ENCODE data around the gene PLOD3. TPM values are rescaled to one million over a fixed set of nuclear protein-coding genes. Genes with fewer than 3 reads are reported as not detected.

The PLOD3 gene
- total and polyA plus RNA-seq, 7 donors: 12.9 to 45.4 (median 19.1) TPM

DNA sequence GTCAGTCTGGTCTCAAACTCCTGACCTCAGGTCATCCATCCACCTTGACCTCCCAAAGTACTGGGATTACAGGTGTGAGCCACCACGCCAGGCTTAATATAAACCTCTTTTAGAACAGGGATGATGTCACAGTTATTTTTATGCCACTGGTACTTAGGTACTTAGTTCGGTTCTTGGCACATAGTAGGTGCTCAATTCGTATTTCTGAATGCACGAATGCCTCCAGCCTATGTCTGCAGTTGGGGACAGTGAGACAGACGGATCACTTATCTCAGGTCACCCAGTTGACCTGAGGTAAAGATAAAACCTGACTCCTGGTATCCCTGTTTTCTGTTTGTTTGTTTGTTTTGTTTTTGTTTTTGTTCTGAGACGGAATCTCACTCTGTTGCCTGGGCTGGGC lies 31.2 kb downstream of the PLOD3 start:
- Histone ChIP-seq H3K27me3 (ENCODE audit: insufficient read depth in 3 of 3, low read length in 2 of 3) (peaks cover 0 to 45% (median 2%) of the 10 kb centered on the region in 3 donors), H3K27ac (no peak overlapping the region), H3K9me3 (no peaks in the 10 kb centered on the region), H3K4me3 (no peak overlapping the region), H3K36me3 (ENCODE audit: insufficient read depth in 1 of 2, low read depth in 1 of 2) (no peaks in the 10 kb centered on the region), H3K4me1 (no peaks in the 10 kb centered on the region)
- ATAC-seq: no peak
- 61 to 69% (median 62%) methylated on average over 6 of the region's 6 CpGs for WGBS, 3 donors
- DNase-seq: no peak
- intact Hi-C loops (cut with DNase I): no loop called here
- TF ChIP-seq, protein P1, sequence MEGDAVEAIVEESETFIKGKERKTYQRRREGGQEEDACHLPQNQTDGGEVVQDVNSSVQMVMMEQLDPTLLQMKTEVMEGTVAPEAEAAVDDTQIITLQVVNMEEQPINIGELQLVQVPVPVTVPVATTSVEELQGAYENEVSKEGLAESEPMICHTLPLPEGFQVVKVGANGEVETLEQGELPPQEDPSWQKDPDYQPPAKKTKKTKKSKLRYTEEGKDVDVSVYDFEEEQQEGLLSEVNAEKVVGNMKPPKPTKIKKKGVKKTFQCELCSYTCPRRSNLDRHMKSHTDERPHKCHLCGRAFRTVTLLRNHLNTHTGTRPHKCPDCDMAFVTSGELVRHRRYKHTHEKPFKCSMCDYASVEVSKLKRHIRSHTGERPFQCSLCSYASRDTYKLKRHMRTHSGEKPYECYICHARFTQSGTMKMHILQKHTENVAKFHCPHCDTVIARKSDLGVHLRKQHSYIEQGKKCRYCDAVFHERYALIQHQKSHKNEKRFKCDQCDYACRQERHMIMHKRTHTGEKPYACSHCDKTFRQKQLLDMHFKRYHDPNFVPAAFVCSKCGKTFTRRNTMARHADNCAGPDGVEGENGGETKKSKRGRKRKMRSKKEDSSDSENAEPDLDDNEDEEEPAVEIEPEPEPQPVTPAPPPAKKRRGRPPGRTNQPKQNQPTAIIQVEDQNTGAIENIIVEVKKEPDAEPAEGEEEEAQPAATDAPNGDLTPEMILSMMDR (IDR thresholded peaks at IDR 0.05): no peak

DNA sequence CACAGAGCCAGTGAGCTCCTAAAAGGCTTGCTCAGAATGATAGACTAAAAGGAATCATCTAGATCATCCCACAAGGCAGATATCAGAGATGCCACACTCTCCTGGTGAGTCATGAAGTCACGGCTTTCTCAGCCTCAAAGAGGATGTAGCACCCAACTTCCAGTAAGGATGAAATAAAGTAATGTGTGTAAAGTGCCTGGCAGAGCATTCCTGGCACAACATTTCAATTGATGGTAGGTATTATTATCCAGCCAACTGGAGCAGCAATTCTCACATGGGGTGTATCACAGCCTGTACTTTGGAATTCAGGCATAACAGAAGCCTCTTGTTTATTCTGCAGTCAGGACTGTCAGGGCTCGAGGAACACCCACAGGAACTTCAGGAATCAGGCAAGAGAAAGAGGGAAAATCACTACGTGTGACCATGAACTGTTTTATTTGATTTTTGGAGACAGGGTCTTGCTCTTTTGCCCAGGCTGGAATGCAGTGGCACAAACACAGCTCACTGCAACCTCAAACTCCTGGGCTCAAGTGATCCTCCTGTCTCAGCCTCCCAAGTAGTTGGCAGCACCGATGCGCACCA lies 32.0 kb downstream of the PLOD3 start:
- H3K27me3 ChIP-seq (ENCODE audit: insufficient read depth in 3 of 3, low read length in 2 of 3): peaks cover 0 to 54% (median under 1%) of the 10 kb centered on the region in 3 donors

DNA sequence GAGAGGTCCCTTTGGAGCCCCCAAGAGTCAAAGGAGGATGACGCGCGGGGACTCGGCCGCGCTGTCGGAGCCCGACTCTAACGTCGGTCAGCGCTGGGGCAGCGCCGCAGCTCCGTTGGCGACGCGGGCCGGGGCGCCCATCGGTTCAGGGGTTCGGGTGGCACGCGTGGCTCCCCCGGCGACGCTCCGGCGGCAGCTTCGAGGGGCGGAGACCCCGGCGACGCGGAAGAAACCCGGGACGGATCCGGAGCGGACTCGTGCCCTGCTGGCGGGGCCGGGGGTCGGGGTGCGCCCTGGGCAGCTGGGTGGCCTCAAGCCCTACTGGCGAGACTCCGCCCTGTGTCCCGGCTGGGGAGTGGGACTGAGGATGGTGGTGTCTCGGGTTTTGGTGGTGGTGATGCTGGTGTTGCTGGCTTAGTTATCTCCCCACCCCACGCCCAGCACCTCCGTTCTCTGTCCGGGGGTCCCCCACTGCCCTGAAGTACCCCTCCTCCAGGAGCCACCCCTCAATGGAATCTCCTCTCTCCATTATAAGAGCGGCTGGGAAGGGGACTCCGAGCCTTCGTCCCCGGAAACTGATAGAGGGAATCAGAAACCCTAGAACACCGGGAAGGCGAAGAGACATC lies 37.1 kb downstream of the PLOD3 start, which contains the start of gene NAT16:
TSS of gene NAT16 (minus strand) at position 164 of the 626 bp plus-strand sequence. CDS start 5,486 bp downstream, outside the sequence.
- intact Hi-C loops (cut with DNase I): no loop called here
- no peak within 1 kb of the TSS for H3K27ac ChIP-seq
- TF ChIP-seq, protein P1 (IDR thresholded peaks at IDR 0.05): no peak
- H3K36me3 ChIP-seq (ENCODE audit: insufficient read depth in 1 of 2, low read depth in 1 of 2): no peaks in the 10 kb centered on the region
- peaks cover 0 to 76% (median 18%) of the 10 kb centered on the region in 3 donors for H3K27me3 ChIP-seq (ENCODE audit: insufficient read depth in 3 of 3, low read length in 2 of 3)
- DNase-seq (no peak), ATAC-seq (no peak)
- WGBS, 3 donors: 2 to 3% (median 2%) methylated on average over 42 to 56 of the region's 56 CpGs
- H3K4me1 ChIP-seq: no peaks in the 10 kb centered on the region
- H3K4me3 ChIP-seq: no peak within 1 kb of the TSS
- H3K9me3 ChIP-seq: no peaks in the 10 kb centered on the region

More for the DNA sequence above, 32.0 kb downstream of the PLOD3 start:
- Histone ChIP-seq H3K27ac (no peak overlapping the region), H3K4me1 (no peaks in the 10 kb centered on the region), H3K4me3 (no peak overlapping the region), H3K9me3 (no peaks in the 10 kb centered on the region), H3K36me3 (ENCODE audit: insufficient read depth in 1 of 2, low read depth in 1 of 2) (no peaks in the 10 kb centered on the region)
- no peak for DNase-seq
- TF ChIP-seq, protein P1 (IDR thresholded peaks at IDR 0.05): no peak
- ATAC-seq: no peak
- WGBS, 3 donors: 38 to 47% (median 43%) methylated on average over 5 of the region's 5 CpGs
- intact Hi-C loops (cut with DNase I): no loop called here

DNA sequence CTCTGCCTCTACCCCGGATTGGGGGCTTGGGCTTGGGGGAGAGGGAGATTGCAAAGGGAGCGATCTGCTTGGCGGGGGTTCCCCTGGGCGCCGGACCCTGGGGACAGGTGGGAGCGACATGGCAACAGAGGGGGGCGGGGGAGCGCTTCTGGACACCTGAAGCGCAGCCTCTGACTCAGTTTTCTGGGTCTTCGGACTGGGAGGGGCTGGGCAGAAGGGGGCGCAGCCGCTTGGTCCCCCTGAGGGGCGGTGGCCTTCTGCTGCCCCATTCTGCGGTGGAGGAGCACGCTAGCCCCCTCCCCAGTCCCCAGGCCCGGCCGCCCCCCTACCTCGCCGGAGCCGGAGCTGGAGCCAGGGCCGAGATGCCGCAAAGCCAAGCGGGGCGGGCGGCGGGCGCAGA lies 37.7 kb downstream of the PLOD3 start:
- no peak overlapping the region for H3K4me3 ChIP-seq
- TF ChIP-seq, protein P1 (IDR thresholded peaks at IDR 0.05): no peak
- H3K4me1 ChIP-seq: no peaks in the 10 kb centered on the region
- 0% methylated on average over 14 to 27 of the region's 27 CpGs for WGBS, 3 donors
- H3K9me3 ChIP-seq: no peaks in the 10 kb centered on the region
- intact Hi-C loops (cut with DNase I): no loop called here
- H3K27me3 ChIP-seq (ENCODE audit: insufficient read depth in 3 of 3, low read length in 2 of 3): peaks cover 0 to 81% (median 21%) of the 10 kb centered on the region in 3 donors
- H3K36me3 ChIP-seq (ENCODE audit: insufficient read depth in 1 of 2, low read depth in 1 of 2): no peaks in the 10 kb centered on the region
- no peak for DNase-seq
- ATAC-seq: no peak
- no peak overlapping the region for H3K27ac ChIP-seq
